Activated gamma-delta T cell treated with Interleukin-2 at 50 U/mL for 16 hours (primary cell): ENCODE results near the gene UBR3.
A peak's percentile ranks its signal among the peaks of the same experiment; 100 is the strongest.
"Not testable (repeated sequence)": the region's sequence is repeated elsewhere in the genome, so short reads cannot be mapped to it uniquely, and the experiment has no call there.

Experiments used
- DNase-seq: peaks from one replicate; pipeline ENCODE4 v3.0.0-alpha.2; 2020

Gene UBR3, protein sequence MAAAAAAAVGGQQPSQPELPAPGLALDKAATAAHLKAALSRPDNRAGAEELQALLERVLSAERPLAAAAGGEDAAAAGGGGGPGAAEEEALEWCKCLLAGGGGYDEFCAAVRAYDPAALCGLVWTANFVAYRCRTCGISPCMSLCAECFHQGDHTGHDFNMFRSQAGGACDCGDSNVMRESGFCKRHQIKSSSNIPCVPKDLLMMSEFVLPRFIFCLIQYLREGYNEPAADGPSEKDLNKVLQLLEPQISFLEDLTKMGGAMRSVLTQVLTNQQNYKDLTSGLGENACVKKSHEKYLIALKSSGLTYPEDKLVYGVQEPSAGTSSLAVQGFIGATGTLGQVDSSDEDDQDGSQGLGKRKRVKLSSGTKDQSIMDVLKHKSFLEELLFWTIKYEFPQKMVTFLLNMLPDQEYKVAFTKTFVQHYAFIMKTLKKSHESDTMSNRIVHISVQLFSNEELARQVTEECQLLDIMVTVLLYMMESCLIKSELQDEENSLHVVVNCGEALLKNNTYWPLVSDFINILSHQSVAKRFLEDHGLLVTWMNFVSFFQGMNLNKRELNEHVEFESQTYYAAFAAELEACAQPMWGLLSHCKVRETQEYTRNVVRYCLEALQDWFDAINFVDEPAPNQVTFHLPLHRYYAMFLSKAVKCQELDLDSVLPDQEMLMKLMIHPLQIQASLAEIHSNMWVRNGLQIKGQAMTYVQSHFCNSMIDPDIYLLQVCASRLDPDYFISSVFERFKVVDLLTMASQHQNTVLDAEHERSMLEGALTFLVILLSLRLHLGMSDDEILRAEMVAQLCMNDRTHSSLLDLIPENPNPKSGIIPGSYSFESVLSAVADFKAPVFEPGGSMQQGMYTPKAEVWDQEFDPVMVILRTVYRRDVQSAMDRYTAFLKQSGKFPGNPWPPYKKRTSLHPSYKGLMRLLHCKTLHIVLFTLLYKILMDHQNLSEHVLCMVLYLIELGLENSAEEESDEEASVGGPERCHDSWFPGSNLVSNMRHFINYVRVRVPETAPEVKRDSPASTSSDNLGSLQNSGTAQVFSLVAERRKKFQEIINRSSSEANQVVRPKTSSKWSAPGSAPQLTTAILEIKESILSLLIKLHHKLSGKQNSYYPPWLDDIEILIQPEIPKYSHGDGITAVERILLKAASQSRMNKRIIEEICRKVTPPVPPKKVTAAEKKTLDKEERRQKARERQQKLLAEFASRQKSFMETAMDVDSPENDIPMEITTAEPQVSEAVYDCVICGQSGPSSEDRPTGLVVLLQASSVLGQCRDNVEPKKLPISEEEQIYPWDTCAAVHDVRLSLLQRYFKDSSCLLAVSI (N-terminal part only)

GRCh38 chr2:169827272-169828140 lies at the start of gene UBR3:
Gene UBR3 (plus strand): TSS chr2:169827454. CDS start chr2:169827508, 54 bp downstream.
- DNase-seq = peak; percentile 88

- DNase-seq = no peak
These were observed 48.8 kb upstream of the UBR3 start for GRCh38 chr2:169778446-169778845.

DNA sequence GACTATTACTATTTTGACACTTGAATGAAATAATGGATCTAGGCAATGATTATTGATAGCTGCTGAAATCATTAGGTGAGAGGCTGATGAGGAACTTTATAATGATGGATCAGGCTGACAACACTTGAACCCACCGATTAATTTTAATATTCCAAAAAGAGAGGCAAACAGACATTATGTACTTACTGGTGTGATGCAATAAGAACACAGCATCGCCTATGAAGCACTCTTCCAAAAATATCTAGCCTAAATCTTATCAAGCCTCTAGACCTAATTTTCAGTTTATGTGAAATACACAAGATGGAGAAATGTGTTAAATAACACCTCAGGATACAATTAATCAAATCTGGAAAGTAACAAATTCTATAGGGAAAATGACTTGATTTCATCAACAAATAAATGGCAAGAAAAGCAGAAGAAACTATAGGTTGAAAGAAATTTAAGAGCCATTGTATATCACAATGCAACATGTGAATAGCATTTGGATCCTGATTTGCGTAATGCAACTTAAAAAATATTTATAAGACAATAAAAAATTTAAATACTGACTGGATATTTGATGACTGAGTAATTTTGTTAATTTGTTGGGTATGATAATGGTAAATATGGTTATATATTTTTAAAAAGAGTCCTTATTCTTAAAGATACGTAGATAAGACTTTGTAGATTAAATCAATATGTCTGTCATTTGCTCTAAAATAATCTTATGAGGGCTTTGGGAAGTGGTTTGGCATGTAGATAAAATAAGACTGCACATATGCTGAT lies 45.8 kb upstream of the UBR3 start:
- no peak for DNase-seq

DNA sequence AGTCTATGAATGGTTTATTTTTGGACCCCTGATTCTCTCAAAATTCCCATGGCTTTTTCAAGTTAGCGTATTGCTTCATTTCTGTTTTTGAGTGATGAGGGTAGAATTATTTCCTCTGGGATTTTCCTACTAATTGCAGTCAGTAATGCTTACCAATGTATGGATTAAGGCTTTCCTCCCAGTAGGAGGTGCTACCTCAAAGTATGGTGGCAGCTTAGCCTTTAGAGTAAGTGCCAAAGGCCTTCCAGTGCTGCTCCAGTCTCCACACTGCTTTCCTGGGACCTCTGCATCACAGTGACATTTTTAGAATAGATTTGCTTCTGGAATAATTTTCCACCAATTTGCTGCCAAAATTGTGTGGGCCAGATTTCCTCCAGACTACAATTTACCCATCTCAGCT lies 44.7 kb upstream of the UBR3 start:
- DNase-seq = no peak

DNA sequence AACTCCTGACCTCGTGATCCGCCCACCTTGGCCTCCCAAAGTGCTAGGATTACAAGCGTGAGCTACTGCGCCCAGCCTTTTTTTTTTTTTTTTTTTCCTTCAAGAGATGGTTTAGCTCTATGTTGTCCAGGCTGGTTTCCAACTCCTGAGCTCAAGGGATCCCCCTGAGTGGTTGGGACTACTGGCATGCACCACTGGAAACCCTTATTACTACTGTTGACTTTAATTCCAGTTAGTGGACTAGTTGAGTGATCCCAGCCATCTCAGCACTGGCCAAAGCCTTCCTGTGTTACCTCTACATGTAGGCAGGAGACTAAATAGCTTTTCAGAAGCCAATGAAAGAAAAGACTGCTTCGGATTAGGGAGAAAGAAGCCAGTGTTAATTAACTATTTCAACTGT lies 36.7 kb upstream of the UBR3 start:
- DNase-seq = no peak

GRCh38 chr2:169795181-169795580 lies 32.1 kb upstream of the UBR3 start:
- DNase-seq = no peak

GRCh38 chr2:169796441-169796840 lies 30.8 kb upstream of the UBR3 start:
- DNase-seq = no peak

- no peak for DNase-seq
These were observed 29.7 kb upstream of the UBR3 start for GRCh38 chr2:169797601-169798000.

DNA sequence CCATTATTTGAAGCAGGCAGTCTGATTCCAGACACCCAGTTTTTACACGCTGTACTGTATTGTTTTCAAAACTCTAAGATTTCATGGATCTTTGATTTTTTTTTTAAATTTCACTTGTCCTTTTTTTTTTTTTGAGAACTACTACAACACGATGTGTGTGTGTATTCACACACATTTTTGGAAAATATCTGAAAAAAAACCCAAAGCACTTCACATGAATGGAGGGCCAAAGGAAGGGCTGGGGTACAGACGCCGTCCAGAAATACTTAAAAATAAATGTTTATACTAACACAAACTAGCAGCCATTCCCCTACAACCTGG lies 28.9 kb upstream of the UBR3 start:
- no peak for DNase-seq

GRCh38 chr2:169798718-169799592 lies 28.3 kb upstream of the UBR3 start, which contains the start of gene SSB:
Gene SSB (plus strand): TSS chr2:169798871. CDS start chr2:169800961, 2,090 bp downstream.
- DNase-seq = peak; percentile 93

GRCh38 chr2:169803480-169803879 lies 23.8 kb upstream of the UBR3 start:
- DNase-seq = no peak

- no peak for DNase-seq
These were observed 20.7 kb upstream of the UBR3 start for GRCh38 chr2:169806586-169806985.

DNA sequence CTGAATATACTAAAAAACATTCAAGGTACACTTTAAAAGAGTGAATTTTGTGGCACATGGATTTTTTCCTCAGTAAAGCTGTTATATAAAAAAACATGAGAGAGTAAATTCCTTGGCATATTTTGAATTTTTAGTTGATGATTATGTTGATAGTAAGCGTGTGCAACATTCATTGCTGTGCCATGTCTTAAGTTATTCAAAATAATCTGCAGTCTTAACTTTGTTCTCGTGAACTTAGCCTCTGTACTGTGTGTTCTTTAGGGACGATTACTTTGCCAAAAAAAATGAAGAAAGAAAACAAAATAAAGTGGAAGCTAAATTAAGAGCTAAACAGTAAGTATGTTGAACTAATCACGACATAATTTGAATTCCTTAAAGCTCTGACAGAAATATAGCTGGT lies 19.0 kb upstream of the UBR3 start:
- no peak for DNase-seq

GRCh38 chr2:169815849-169816248 lies 11.4 kb upstream of the UBR3 start:
- DNase-seq = no peak

DNA sequence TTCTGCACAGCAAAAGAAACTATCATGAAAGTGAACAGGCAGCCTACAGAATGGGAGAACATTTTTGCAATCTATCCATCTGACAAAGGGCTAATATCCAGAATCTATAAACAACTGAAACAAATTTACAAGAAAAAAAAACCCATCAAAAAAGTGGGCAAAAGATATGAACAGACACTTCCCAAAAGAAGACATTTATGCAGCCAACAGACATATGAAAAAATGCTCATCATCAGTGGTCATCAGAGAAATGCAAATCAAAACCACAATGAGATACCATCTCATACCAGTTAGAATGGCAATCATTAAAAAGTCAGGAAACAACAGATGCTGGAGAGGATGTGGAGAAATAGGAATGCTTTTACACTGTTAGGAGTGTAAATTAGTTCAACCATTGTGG lies 10.3 kb upstream of the UBR3 start:
- not testable (repeated sequence) for DNase-seq

- DNase-seq = not testable (repeated sequence)
These were observed 9.9 kb upstream of the UBR3 start for GRCh38 chr2:169817369-169817768.

DNA sequence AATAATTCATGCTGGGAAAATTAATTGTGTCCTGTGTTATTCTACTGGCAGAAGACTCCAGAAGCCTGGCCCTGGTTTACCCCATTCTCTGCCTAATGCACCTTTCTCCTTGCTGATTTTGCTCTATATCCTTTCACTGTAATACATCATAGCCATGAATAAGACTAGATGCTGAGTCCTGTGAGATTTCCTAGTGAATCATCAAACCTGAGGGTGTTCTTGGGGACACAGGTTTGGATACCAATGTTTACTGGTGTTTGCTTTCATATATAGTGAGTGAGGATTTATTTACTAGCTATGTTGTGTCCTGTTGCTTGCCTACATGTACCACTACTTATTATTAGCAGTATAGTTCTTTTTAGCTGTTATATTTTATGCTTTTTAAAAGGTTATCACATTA lies 9.0 kb upstream of the UBR3 start:
- DNase-seq = no peak

DNA sequence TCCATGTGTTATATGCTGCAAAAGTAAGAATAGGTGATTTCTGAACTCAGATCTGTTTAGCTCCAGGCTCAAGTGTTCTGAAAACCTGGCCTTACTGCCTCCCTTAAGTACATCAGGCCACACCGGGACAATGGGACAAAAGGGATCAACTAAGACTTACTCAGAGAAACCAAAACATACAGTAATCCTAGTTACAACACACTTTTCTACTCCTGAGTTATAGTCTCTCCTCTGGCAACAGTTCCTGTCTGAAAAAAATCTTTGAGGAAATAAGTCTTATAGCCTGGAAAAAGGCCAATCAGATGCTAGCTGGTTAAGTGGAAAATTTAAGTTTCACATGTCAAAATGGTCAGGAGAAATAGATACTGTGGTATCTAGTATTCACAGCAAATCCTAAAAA lies 8.1 kb upstream of the UBR3 start:
- no peak for DNase-seq

DNA sequence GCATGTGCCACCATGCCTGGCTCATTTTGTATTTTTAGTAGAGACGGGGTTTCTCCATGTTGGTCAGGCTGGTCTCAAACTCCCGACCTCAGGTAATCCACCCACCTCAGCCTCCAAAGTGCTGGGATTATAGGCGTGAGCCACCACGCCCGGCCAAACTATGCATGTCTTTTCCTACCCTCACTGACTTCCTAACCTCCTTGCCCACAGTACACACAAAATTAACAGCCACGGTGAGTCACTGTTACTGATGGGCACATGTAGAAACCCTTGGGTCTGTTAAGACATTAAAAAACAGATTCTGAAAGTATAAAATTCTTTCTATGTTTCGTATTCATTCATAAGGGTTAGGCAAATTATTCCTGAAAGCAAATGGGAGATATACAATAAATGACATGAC lies 7.2 kb upstream of the UBR3 start:
- not testable (repeated sequence) for DNase-seq

GRCh38 chr2:169822036-169822435 lies 5.2 kb upstream of the UBR3 start:
- DNase-seq = no peak
